B cell (primary cell): Measurements from ENCODE around the gene FAM168B.

ENCODE experiments used
- EZH2 ChIP-seq: IDR thresholded peaks from 2 replicates; pipeline ENCODE4 v1.6.1; 2012; ENCODE audit warnings: borderline replicate concordance, low read depth, mild to moderate bottlenecking, moderate library complexity, low read length; ENCODE audit not compliant: insufficient read depth, poor library complexity, severe bottlenecking
- TF ChIP-seq, protein P1 (sequence below): fragments of 200-600 bp; IDR thresholded peaks from one replicate; pipeline ENCODE4 v1.8.0; 2022; ENCODE audit warnings: antibody characterized with exemption, mild to moderate bottlenecking

GRCh38 chr2:131093006-131093695 is at the start of gene FAM168B:
- TF ChIP-seq, protein P1, sequence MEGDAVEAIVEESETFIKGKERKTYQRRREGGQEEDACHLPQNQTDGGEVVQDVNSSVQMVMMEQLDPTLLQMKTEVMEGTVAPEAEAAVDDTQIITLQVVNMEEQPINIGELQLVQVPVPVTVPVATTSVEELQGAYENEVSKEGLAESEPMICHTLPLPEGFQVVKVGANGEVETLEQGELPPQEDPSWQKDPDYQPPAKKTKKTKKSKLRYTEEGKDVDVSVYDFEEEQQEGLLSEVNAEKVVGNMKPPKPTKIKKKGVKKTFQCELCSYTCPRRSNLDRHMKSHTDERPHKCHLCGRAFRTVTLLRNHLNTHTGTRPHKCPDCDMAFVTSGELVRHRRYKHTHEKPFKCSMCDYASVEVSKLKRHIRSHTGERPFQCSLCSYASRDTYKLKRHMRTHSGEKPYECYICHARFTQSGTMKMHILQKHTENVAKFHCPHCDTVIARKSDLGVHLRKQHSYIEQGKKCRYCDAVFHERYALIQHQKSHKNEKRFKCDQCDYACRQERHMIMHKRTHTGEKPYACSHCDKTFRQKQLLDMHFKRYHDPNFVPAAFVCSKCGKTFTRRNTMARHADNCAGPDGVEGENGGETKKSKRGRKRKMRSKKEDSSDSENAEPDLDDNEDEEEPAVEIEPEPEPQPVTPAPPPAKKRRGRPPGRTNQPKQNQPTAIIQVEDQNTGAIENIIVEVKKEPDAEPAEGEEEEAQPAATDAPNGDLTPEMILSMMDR, result no peak
- no peak for TF ChIP-seq EZH2
